DMS 273 (cell line): ENCODE results near the gene RNF138.
"Not testable (repeated sequence)": the region's sequence is repeated elsewhere in the genome, so short reads cannot be mapped to it uniquely, and the experiment has no call there.

Experiments used
- DNase-seq: peaks from one replicate; lab custom pipeline; 2025; ENCODE audit not compliant: unreplicated experiment; lab: John Stamatoyannopoulos, UW

The RNF138 gene

GRCh38 chr18:32167980-32168730 is 76.5 kb downstream of the RNF138 start:
- peak; percentile 45 for DNase-seq

- no peak for DNase-seq
Measured at GRCh38 chr18:32173654-32174053, 82.0 kb downstream of the RNF138 start.

DNA sequence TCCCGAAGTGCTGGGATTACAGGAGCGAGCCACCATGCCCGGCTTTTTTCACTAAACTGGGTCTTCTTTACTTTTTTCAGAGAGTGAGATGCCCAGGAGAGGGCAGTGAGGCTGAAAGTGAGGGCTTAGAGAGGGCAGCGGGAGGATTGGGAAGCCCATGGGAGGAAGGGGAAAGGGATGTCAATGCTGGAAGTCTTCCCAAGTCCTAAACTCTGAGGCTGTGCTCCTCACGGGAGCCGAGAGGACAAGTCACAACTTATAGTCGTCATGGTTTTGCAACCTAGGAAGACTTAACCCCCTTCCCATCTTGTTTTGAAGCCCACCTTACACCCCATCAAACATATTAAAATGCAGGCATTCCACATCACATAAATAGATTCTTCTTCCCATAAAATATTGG is 83.0 kb downstream of the RNF138 start:
- DNase-seq = peak; percentile 32

DNA sequence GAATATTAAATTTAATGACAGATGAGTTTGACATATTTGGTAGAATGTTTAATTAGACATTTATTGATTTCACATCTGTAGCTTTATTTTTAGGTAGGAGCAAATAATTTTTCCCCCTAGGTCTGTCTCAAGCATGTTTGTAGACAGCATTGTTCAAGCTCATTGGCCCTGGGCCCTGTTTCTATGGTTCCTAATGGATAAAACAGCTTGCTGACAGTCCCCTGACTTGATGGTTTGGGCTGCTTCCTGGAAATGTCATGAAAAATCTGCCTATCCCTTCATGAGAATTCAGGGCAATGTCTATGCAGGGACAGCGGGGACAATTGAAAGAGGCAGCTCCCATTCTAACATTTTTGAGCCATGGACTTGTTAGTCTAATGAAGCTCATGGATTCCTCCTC is 83.6 kb downstream of the RNF138 start:
- DNase-seq = peak; percentile 87

- DNase-seq = not testable (repeated sequence)
Measured at GRCh38 chr18:32176745-32177144, 85.1 kb downstream of the RNF138 start.

- peak; percentile 3 for DNase-seq
Measured at GRCh38 chr18:32177530-32177929, 85.9 kb downstream of the RNF138 start.
